Right lobe of liver (tissue), 6 donors: Measurements from ENCODE around the gene FBRSL1. TPM values are rescaled to one million over a fixed set of nuclear protein-coding genes. Genes with fewer than 3 reads are reported as not detected.

Experiments used
- ATAC-seq, 4 donors: fragments of 200-7000 bp; cut with Tn5 transposase; one replicate each; pipeline ENCODE4 v1.9.1; 2020; ENCODE audit warnings: mild to moderate bottlenecking in 4 of 4, moderate library complexity in 4 of 4
- DNase-seq, 3 donors: peaks; one replicate each; pipeline ENCODE4 v3.0.0-alpha.2; 2020
- H3K27ac ChIP-seq, 3 donors: fragments of 200-600 bp; one replicate each; pipeline ENCODE4 v1.8.0; 2022
- H3K27me3 ChIP-seq, 2 donors: fragments of 200-600 bp; one replicate each; pipeline ENCODE4 v1.8.0; 2022
- H3K36me3 ChIP-seq, 4 donors: fragments of 200-600 bp; sonication (generic) in 1 of 4; one replicate each; pipeline versions ENCODE4 v1.5.1 to v1.8.0; 2017 to 2022; ENCODE audit warnings: control low read depth in 1 of 4
- H3K4me1 ChIP-seq, 4 donors: fragments of 200-600 bp; sonication (generic) in 1 of 4; one replicate each; pipeline versions ENCODE4 v1.5.1 to v1.8.0; 2017 to 2022; ENCODE audit warnings: control low read depth in 1 of 4
- H3K4me3 ChIP-seq, 3 donors: fragments of 200-600 bp; one replicate each; pipeline ENCODE4 v1.8.0; 2022
- H3K9me3 ChIP-seq, 4 donors: fragments of 200-600 bp; sonication (generic) in 1 of 4; one replicate each; pipeline versions ENCODE4 v1.5.1 to v1.8.0; 2017 to 2022; ENCODE audit warnings: control low read depth in 1 of 4
- CTCF ChIP-seq, 4 donors: fragments of 200-600 bp in 3 of 4; fragments of 450-650 bp in 1 of 4; IDR thresholded peaks; one replicate each; pipeline versions ENCODE4 v1.5.1 to v1.8.0; 2016 to 2022; ENCODE audit warnings: antibody characterized with exemption in 4 of 4, mild to moderate bottlenecking in 2 of 4
- POLR2A ChIP-seq: fragments of 450-650 bp; IDR thresholded peaks from one replicate; pipeline ENCODE4 v1.6.1; 2017; ENCODE audit warnings: antibody characterized with exemption, mild to moderate bottlenecking
- WGBS: methylation state at CpG from one replicate; pipeline ENCODE4 v1.1.6; 2018; ENCODE audit warnings: low coverage, low lambda C conversion rate; ENCODE audit not compliant: insufficient coverage; ENCODE audit errors: missing lambda C conversion rate; 5-methylcytosine and 5-hydroxymethylcytosine counted together
- intact Hi-C, 2 donors: fragments of 100-400 bp; cut with DNase I; formaldehyde crosslinking; loops; one replicate each; pipeline versions ENCODE4 v1.11.2 to v1.14.1; 2022
- total RNA-seq, 6 experiments: library from RNA; depleted of rRNA in 2 of 6; stranded (reverse); fragments of >200 nt in 2 of 6; fragmentation: NEBNext Ultra II Directional in 3 of 6; extraction: Animal tissue kit (Norgen Biotek cat#: 25700) in 3 of 6; gene quantifications; one replicate each; pipeline versions ENCODE4 v1.1.0 to v1.2.4, GENCODE V29; 2016 to 2023
- donor health status: DM: no; HTN: yes; CAD: no.
- donor health status: DM: no; HTN: no; CAD: no.
- donor health status: DM: no; HTN: no; CAD: no.
- donor health status: DM: no; HTN: yes; CAD: no.
- donor health status: DM: no; HTN: yes; CAD: no.

FBRSL1 gene
- total RNA-seq, 6 experiments from 2014 or later, result 16.2 to 27.6 (median 23.3) TPM

DNA sequence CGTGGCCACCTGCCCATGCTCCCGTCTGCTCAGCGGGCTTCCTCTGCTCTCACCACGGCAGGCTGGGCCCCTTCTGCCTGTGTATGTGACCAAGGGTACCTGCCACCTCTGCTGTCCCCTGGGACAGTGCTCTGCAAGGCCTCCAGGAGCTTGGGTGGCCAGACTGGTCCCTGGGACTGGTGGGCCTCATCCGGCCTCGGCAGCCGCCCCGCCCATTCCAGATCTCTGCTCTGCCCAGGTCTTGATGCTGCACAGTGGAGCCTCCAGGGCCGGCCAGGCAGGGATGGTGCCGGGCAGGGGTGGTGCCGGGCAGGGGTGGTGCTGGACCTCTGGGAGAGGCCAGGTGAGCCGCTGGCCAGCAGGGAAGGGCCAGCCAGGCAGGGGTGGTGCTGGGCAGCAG, 9.0 kb downstream of the FBRSL1 start:
- H3K4me1 ChIP-seq, result peaks cover 0 to 66% (median 30%) of the 10 kb centered on the region in 4 donors

DNA sequence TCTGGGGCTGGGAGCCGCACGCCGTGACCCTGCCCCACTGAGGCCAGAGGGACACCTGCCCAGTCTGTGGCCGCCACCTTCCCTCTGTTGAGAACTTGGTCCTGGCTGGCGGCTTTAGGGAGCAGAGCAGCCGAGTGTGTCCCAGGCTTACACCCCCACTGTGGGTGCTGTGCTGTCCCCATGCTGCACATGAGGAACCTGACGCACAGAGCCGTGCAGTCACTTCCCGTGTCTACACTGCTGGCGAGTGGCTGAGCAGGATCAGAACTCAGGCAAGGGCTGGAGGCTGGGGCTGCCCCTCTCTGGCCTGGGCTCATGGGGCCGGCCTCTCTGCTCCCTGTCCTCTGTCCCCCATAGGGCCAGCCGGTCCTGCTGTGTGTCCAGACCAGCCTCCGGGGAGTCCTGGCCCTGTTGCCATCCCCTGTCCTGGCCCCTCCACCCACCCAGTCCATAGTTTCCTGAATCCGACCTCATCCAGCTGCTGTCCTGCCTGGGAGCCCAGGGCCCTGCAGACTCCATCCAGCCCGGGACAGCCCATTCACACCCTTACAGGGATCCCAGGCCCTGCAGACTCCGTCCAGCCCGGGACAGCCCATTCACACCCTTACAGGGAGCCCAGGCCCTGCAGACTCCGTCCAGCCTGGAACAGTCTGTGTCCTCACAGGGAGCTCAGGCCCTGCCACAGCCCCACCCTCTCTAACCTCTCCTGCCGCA, 10.3 kb downstream of the FBRSL1 start:
- ATAC-seq, result no peak
- H3K36me3 ChIP-seq, result no peaks in the 10 kb centered on the region
- H3K27ac ChIP-seq, result no peak overlapping the region
- intact Hi-C loops, result no loop called here
- WGBS, result 73% methylated on average over 5 of the region's 19 CpGs
- TF ChIP-seq CTCF (IDR thresholded peaks at IDR 0.05), result no peak
- peaks cover 0 to 61% (median 28%) of the 10 kb centered on the region in 4 donors for H3K4me1 ChIP-seq
- H3K9me3 ChIP-seq, result no peaks in the 10 kb centered on the region
- DNase-seq, result no peak
- no peaks in the 10 kb centered on the region for H3K27me3 ChIP-seq
- H3K4me3 ChIP-seq, result no peak overlapping the region

More for the DNA sequence above, 9.0 kb downstream of the FBRSL1 start:
- Histone ChIP-seq H3K9me3 (no peaks in the 10 kb centered on the region), H3K27me3 (no peaks in the 10 kb centered on the region), H3K27ac (no peak overlapping the region), H3K4me3 (no peak overlapping the region), H3K36me3 (no peaks in the 10 kb centered on the region)
- TF ChIP-seq POLR2A (no peak), CTCF (IDR thresholded peaks at IDR 0.05) (no peak)
- intact Hi-C loops, result no loop called here
- ATAC-seq (no peak), DNase-seq (no peak)
- WGBS, result no CpG with 5 or more reads among the region's 12 CpGs

- Histone ChIP-seq H3K27me3 (no peaks in the 10 kb centered on the region), H3K4me1 (peaks cover 0 to 61% (median 28%) of the 10 kb centered on the region in 4 donors), H3K9me3 (no peaks in the 10 kb centered on the region), H3K36me3 (no peaks in the 10 kb centered on the region), H3K27ac (no peak overlapping the region), H3K4me3 (no peak overlapping the region)
- WGBS, result 100% methylated on average over 1 of the region's 9 CpGs
- intact Hi-C loops, result no loop called here
- TF ChIP-seq POLR2A, result no peak
- no peak for TF ChIP-seq CTCF (IDR thresholded peaks at IDR 0.05)
- ATAC-seq, result no peak
- DNase-seq, result no peak
Measured at GRCh38 chr12:132500856-132501180, 10.9 kb downstream of the FBRSL1 start.

DNA sequence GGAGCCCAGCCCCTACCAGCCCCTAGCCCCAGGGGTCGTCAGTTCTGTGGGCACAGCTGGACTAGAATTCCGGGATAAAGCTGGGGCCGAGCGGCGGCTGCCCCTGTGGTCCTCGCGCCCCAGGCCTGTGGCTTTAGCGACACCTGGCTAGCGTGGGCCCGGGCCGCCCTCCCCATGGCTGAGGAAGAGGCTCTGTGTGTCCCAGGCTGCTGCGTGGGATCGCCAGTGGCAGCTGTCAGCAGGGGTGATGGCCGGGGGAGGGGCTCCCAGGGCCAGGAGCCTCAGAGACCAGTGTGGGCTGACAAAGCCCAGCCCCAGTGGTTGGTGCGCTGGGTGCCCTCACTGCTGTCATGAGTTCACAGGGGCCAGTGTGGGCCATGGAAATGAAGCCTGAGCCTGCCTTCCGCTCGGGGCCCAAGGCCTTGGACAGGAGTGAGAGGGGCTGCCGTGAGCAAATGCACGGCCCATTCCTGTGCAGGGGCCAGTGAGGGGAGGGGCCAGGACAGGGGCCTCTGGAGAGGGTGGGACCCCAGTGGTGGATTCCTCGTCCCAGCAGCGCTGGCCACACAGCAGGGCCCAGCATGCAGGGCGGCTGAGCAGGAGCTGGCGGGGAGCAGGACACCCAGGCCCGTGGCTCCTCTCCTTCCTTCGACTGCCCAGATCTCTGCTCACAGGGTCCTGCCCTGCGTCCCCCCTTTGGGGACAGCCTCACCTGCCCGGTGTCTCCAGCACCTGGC, 11.4 kb downstream of the FBRSL1 start:
- TF ChIP-seq CTCF (IDR thresholded peaks at IDR 0.05) (no peak), POLR2A (no peak)
- intact Hi-C loops, result no loop called here
- ATAC-seq, result no peak
- H3K4me1 ChIP-seq, result peaks cover 0 to 66% (median 28%) of the 10 kb centered on the region in 4 donors
- H3K27ac ChIP-seq, result no peak overlapping the region
- no peaks in the 10 kb centered on the region for H3K27me3 ChIP-seq
- no peaks in the 10 kb centered on the region for H3K9me3 ChIP-seq
- no peaks in the 10 kb centered on the region for H3K36me3 ChIP-seq
- no peak overlapping the region for H3K4me3 ChIP-seq
- DNase-seq, result no peak
- 40% methylated on average over 1 of the region's 27 CpGs for WGBS
